ENCODE data around the gene STRIP2. TPM values are rescaled to one million over a fixed set of nuclear protein-coding genes. Genes with fewer than 3 reads are reported as not detected.
"Not testable (repeated sequence)": the region's sequence is repeated elsewhere in the genome, so short reads cannot be mapped to it uniquely, and the experiment has no call there.

The STRIP2 gene
- total and polyA plus RNA-seq, 2 experiments from 2014 or later: 4.7 to 10.6 TPM

DNA sequence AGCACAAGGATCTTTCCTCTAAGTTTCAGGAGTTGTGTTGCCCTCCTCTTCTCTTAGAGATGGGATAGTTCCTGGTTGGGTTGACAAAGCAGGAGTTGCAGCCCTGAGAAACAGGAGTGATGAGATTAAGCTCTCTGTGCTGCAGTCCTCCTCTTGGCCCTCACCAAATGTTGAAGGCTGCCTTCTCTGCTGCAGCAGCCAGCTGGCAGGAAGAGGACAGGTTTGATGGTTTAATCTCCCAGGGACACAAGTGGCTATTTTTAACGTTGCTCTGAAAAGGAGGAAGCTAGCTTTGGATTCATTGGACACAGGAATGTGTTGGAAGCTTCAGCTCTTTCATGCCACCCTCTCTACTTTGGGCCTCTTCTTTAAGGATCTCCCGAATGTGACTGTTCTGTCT, 9.4 kb downstream of the STRIP2 start (continued):
- TF ChIP-seq STAT1 (IDR thresholded peaks at IDR 0.05; ENCODE audit: unreplicated experiment) (no peak), EZH2phosphoT487 (IDR thresholded peaks at IDR 0.05; ENCODE audit: unreplicated experiment) (no peak), NANOG (IDR thresholded peaks at IDR 0.05; ENCODE audit: borderline replicate concordance) (no peak), CREB1 (CRISPR knock-in tag; IDR thresholded peaks at IDR 0.05; ENCODE audit: low read depth) (no peak), POLR2AphosphoS5 (IDR thresholded peaks at IDR 0.05; ENCODE audit: low read depth) (no peak)
- TF ChIP-seq, protein P1, sequence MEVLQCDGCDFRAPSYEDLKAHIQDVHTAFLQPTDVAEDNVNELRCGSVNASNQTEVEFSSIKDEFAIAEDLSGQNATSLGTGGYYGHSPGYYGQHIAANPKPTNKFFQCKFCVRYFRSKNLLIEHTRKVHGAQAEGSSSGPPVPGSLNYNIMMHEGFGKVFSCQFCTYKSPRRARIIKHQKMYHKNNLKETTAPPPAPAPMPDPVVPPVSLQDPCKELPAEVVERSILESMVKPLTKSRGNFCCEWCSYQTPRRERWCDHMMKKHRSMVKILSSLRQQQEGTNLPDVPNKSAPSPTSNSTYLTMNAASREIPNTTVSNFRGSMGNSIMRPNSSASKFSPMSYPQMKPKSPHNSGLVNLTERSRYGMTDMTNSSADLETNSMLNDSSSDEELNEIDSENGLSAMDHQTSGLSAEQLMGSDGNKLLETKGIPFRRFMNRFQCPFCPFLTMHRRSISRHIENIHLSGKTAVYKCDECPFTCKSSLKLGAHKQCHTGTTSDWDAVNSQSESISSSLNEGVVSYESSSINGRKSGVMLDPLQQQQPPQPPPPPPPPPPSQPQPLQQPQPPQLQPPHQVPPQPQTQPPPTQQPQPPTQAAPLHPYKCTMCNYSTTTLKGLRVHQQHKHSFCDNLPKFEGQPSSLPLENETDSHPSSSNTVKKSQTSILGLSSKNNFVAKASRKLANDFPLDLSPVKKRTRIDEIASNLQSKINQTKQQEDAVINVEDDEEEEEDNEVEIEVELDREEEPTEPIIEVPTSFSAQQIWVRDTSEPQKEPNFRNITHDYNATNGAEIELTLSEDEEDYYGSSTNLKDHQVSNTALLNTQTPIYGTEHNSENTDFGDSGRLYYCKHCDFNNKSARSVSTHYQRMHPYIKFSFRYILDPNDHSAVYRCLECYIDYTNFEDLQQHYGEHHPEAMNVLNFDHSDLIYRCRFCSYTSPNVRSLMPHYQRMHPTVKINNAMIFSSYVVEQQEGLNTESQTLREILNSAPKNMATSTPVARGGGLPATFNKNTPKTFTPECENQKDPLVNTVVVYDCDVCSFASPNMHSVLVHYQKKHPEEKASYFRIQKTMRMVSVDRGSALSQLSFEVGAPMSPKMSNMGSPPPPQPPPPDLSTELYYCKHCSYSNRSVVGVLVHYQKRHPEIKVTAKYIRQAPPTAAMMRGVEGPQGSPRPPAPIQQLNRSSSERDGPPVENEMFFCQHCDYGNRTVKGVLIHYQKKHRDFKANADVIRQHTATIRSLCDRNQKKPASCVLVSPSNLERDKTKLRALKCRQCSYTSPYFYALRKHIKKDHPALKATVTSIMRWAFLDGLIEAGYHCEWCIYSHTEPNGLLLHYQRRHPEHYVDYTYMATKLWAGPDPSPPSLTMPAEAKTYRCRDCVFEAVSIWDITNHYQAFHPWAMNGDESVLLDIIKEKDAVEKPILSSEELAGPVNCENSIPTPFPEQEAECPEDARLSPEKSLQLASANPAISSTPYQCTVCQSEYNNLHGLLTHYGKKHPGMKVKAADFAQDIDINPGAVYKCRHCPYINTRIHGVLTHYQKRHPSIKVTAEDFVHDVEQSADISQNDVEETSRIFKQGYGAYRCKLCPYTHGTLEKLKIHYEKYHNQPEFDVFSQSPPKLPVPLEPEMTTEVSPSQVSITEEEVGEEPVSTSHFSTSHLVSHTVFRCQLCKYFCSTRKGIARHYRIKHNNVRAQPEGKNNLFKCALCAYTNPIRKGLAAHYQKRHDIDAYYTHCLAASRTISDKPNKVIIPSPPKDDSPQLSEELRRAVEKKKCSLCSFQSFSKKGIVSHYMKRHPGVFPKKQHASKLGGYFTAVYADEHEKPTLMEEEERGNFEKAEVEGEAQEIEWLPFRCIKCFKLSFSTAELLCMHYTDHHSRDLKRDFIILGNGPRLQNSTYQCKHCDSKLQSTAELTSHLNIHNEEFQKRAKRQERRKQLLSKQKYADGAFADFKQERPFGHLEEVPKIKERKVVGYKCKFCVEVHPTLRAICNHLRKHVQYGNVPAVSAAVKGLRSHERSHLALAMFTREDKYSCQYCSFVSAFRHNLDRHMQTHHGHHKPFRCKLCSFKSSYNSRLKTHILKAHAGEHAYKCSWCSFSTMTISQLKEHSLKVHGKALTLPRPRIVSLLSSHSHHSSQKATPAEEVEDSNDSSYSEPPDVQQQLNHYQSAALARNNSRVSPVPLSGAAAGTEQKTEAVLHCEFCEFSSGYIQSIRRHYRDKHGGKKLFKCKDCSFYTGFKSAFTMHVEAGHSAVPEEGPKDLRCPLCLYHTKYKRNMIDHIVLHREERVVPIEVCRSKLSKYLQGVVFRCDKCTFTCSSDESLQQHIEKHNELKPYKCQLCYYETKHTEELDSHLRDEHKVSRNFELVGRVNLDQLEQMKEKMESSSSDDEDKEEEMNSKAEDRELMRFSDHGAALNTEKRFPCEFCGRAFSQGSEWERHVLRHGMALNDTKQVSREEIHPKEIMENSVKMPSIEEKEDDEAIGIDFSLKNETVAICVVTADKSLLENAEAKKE (CRISPR knock-in tag; IDR thresholded peaks at IDR 0.05): no peak

DNA sequence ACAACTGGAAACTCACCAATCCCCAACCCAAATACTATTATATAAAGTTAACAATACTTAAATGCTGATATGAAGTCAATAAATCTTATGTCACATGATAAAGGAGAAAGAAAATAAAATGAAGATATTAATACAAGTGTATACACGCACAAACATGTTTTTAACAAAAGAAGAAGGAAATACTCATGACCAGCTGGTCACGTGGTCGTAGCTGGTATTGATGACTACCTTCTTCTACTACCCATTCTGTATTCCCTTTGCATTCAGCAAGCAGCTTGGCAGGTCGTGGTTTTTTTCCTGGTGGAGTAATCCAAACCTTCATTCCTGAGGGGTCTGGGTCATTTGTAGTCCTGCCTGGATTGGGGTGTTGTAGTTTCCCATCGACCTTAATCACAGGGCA, 10.5 kb downstream of the STRIP2 start:
- H3K27ac ChIP-seq (ENCODE audit: low read depth); H3K4me1 Mint-ChIP-seq; H3K4me3 Mint-ChIP-seq; H3K27me3 Mint-ChIP-seq (ENCODE audit: insufficient read depth, low read depth, poor library complexity); H3F3A ChIP-seq (replicated peaks; ENCODE audit: low read depth); H4K20me1 ChIP-seq (replicated peaks; ENCODE audit: insufficient read depth); H3K36me3 ChIP-seq (ENCODE audit: insufficient read depth); H3K4me1 ChIP-seq (ENCODE audit: insufficient read depth); H2AFZ ChIP-seq; H3K4me3 ChIP-seq; H3K79me2 ChIP-seq (replicated peaks; ENCODE audit: insufficient read depth); DNase-seq (ENCODE audit: low spot score); H3K27ac Mint-ChIP-seq; ATAC-seq; H3K27me3 ChIP-seq (ENCODE audit: insufficient read depth); H3K4me2 ChIP-seq; H3K9me2 ChIP-seq (ENCODE audit: insufficient read depth): not testable (repeated sequence)
- Mint-ChIP-seq H3K9me3 (peaks cover 11% of the 10 kb centered on the region; the same call in 2 of the 3 replicates), H3K36me3 (ENCODE audit: low read depth) (peaks cover 52% of the 10 kb centered on the region)

DNA sequence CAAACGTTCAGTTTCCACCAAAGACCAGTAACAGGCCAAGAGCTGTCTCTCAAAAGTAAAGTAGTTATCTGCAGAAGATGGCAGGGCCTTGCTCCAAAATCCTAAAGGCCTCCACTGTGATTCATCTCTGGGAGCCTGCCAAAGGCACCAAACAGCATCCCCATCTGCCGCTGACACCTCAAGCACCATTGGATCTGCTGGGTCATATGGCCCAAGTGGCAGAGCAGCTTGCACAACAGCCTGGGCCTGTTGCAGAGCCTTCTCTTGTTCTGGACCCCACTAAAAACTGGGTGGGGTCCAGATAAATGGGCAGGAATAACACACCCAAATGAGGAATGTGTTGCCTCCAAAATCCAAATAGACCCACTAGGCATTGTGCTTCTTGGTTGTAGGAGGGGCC, 12.7 kb downstream of the STRIP2 start:
- H3K27me3 Mint-ChIP-seq (ENCODE audit: insufficient read depth, low read depth, poor library complexity); H3K4me1 ChIP-seq (ENCODE audit: insufficient read depth); H4K20me1 ChIP-seq (replicated peaks; ENCODE audit: insufficient read depth); H3K36me3 ChIP-seq (ENCODE audit: insufficient read depth); DNase-seq (ENCODE audit: low spot score); H3K4me3 Mint-ChIP-seq; H3K79me2 ChIP-seq (replicated peaks; ENCODE audit: insufficient read depth); H3K4me2 ChIP-seq; H3K9me2 ChIP-seq (ENCODE audit: insufficient read depth); H3K4me1 Mint-ChIP-seq; H3K27me3 ChIP-seq (ENCODE audit: insufficient read depth); ATAC-seq; H3K27ac Mint-ChIP-seq; H3K27ac ChIP-seq (ENCODE audit: low read depth); H2AFZ ChIP-seq; H3F3A ChIP-seq (replicated peaks; ENCODE audit: low read depth); H3K4me3 ChIP-seq: not testable (repeated sequence)
- H3K9me3 Mint-ChIP-seq: peaks cover 11% of the 10 kb centered on the region; the same call in 2 of the 3 replicates
- peaks cover 54% of the 10 kb centered on the region for H3K36me3 Mint-ChIP-seq (ENCODE audit: low read depth)

DNA sequence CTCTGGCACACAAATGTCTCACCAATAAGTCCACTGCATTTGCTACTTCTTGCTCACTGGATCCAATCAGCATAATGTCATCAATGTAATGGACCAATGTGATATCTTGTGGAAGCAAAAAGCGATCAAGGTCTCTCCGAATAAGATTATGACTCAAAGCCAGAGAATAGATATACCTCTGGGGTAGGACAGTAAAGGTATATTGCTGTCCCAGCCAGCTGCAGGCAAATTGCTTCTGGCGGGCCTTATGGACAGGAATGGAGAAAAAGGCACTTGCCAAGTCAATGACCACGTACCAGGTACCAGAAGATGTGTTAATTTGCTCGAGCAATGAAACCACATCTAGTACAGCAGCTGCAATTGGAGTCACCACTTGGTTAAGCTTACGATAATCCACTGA, 13.2 kb downstream of the STRIP2 start:
- ATAC-seq; H3K4me2 ChIP-seq; H3K27me3 ChIP-seq (ENCODE audit: insufficient read depth); H4K20me1 ChIP-seq (replicated peaks; ENCODE audit: insufficient read depth); H3K4me3 ChIP-seq; H2AFZ ChIP-seq; H3K9me2 ChIP-seq (ENCODE audit: insufficient read depth); H3K36me3 ChIP-seq (ENCODE audit: insufficient read depth); H3K79me2 ChIP-seq (replicated peaks; ENCODE audit: insufficient read depth); H3K4me3 Mint-ChIP-seq; H3K27me3 Mint-ChIP-seq (ENCODE audit: insufficient read depth, low read depth, poor library complexity); H3F3A ChIP-seq (replicated peaks; ENCODE audit: low read depth); H3K4me1 Mint-ChIP-seq; H3K27ac Mint-ChIP-seq; H3K27ac ChIP-seq (ENCODE audit: low read depth); H3K4me1 ChIP-seq (ENCODE audit: insufficient read depth); DNase-seq (ENCODE audit: low spot score): not testable (repeated sequence)
- H3K9me3 Mint-ChIP-seq: peaks cover 11% of the 10 kb centered on the region; the same call in 2 of the 3 replicates
- peaks cover 54% of the 10 kb centered on the region for H3K36me3 Mint-ChIP-seq (ENCODE audit: low read depth)

DNA sequence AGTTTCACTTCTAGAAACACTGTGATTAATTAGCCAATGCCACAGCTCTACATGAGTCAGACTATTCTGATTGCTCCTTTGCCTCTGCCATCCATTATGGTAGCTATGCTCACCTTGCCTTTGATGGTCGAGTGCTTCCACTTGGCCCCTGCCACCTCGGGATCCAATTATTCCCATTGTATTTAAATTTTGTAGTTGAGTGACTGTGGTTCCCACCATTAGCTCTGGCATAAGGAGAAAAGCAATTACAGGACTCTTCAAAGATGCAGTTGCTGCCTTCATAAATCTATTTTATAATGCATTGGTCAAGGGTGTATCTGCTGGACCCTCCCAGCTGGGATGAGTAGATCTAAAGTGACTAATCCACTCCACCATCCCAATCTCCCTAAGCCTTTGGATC, 14.4 kb downstream of the STRIP2 start:
- not testable (repeated sequence) for H3K36me3 ChIP-seq (ENCODE audit: insufficient read depth); H3K4me1 ChIP-seq (ENCODE audit: insufficient read depth); H3K9me2 ChIP-seq (ENCODE audit: insufficient read depth); H4K20me1 ChIP-seq (replicated peaks; ENCODE audit: insufficient read depth); H3K4me1 Mint-ChIP-seq; H3K27me3 Mint-ChIP-seq (ENCODE audit: insufficient read depth, low read depth, poor library complexity); H3K4me3 Mint-ChIP-seq; H3K27ac Mint-ChIP-seq; H3F3A ChIP-seq (replicated peaks; ENCODE audit: low read depth); H3K4me3 ChIP-seq; H3K27me3 ChIP-seq (ENCODE audit: insufficient read depth); ATAC-seq; H2AFZ ChIP-seq; DNase-seq (ENCODE audit: low spot score); H3K79me2 ChIP-seq (replicated peaks; ENCODE audit: insufficient read depth); H3K4me2 ChIP-seq; H3K27ac ChIP-seq (ENCODE audit: low read depth)
- H3K9me3 Mint-ChIP-seq: peaks cover 11% of the 10 kb centered on the region; the same call in 2 of the 3 replicates
- H3K36me3 Mint-ChIP-seq (ENCODE audit: low read depth): peaks cover 54% of the 10 kb centered on the region
